DMS 273 treated with DMSO at 0.1 percent for 48 hours (cell line): Measurements from ENCODE around the gene C1S.

Experiments used
- DNase-seq: peaks from one replicate; lab custom pipeline; 2025; lab: John Stamatoyannopoulos, UW

The C1S gene

DNA sequence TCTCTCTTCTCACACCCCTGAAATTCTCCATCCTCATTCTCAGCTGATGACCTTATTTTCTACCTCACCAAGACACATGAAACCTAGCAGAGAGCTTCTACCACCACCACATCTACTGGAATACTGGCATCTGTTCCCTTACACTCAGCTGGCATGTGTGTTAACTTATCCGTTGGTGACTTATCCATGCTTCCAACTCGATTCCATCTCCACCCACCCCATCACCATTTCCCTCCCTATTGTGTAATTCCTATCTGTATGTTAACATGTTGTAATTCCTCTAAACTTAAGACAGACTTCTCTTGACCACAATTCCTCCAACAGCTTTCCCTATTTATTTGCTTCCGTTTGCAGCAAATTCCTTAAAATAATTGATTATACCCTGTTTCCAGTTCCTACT, 15.4 kb downstream of the C1S start:
- DNase-seq: no peak

DNA sequence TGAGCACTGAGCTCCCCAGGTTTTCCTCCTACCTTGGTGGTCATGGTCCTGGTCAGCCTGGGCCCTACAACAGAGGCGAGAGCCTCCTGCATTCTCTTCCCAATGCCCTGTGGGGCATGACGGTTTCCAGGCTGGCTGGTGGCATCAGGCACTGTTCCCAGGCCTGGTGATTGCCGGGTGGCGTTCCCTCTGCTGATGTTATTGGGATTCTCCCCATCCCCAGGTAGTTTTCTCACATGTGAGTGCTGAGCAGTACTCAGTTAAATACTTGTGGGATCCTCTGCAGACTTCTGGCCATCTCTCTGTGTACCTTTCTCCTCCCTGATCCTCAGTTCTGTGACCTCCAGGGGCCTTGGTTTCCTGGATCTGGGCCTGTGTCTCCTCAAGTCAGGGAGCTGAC, 16.0 kb downstream of the C1S start:
- no peak for DNase-seq

DNA sequence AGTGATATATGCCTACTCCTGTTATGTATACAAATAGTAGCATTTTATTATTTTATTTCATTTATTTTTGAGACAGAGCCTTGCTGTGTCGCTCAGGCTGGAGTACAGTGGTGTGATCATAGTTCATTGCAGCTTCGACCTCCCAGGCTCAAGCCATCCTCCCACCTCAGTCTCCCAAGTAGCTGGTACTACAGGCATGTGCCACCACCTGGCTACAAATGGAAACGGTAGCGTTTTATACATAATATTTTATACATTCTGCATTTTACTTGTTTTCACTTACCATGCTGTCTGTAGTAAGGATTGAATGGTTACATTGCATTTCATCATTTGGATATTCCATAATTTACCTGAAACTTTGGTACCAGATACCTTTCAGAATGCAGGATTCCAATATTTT, 17.6 kb downstream of the C1S start:
- no peak for DNase-seq

DNA sequence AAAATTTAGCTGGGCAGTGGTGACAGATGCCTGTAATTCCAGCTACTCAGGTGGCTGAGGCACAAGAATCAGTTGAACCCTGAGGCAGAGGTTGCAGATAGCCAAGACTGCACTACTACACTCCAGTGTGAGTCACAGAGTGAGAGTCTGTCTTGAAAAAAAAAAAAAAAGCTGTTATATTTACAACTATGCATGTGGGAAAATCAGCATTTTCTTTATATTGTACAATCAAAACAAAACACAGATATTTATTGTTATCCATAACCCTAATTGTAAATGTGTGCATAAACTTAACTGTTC, 19.3 kb downstream of the C1S start:
- no peak for DNase-seq

DNA sequence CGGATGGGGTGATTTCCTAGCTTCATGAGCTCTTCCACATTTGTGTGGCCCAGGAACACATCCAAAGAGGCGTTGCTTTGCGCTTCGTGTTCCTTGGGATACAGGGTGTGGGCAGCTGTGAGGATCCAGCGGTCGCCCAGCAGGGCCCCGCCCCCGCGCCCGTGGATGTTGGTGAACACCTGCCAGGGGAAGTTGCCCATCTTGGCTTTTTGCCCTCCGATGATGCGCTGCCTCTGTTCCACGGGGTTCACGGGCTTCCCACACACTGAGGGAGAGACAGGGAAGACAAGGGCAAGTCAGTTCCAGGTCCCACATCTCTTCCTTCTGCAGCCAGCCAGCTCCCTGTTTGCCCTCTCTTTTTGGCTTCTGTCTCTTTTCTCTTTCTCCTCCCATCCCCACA, 20.5 kb downstream of the C1S start:
- no peak for DNase-seq

DNA sequence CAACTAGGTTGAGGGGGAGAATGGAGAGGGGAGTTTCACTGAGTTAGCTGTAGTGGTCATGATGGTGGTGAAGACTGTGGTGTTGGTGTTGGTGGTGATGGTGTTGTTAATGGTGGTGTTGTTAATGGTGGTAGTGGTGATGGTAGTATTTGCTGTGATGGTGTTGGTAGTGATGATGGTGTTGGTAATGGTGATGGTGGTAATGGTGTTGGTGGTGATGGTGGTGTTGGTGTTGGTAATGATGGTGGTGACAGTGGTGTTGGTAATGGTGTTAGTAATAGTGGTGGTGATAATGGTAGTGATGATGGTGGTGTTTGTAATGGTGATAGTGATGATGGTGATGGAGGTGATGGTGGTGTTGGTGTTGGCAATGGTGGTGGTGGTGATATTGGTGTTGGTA, 22.6 kb downstream of the C1S start:
- no peak for DNase-seq

DNA sequence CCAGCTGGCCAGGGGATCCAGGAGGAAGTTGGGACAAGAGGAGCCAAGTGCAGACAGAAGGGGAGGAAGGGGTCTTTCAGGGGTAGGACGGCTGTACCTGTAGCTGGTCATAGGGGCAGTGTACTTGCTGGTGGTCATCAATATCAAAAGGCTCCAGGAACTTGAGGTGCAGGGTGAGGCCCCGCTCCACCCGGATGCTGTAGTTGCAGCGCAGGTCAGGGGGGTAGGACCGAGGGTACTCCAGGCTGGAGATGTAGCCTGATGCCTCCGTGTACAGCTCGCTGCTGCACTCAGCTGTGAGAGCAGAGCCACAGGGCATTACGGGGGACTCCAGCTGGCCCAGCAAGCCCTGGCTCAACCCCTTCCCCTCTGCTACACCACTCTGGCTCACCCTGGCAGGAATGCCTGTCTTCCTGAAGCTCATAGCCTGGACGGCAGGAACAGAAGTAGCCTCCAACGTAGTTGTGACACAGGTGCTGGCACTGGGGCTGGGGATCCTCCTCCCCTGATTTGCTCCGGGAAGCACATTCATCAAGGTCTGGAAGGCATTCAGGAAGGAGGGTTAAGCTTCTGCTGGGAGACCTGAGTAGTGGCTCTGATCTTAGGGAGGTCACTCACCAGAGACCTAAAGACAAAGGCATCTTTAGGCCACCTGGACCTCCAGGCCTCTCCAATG, 28.8 kb downstream of the C1S start:
- DNase-seq: no peak

DNA sequence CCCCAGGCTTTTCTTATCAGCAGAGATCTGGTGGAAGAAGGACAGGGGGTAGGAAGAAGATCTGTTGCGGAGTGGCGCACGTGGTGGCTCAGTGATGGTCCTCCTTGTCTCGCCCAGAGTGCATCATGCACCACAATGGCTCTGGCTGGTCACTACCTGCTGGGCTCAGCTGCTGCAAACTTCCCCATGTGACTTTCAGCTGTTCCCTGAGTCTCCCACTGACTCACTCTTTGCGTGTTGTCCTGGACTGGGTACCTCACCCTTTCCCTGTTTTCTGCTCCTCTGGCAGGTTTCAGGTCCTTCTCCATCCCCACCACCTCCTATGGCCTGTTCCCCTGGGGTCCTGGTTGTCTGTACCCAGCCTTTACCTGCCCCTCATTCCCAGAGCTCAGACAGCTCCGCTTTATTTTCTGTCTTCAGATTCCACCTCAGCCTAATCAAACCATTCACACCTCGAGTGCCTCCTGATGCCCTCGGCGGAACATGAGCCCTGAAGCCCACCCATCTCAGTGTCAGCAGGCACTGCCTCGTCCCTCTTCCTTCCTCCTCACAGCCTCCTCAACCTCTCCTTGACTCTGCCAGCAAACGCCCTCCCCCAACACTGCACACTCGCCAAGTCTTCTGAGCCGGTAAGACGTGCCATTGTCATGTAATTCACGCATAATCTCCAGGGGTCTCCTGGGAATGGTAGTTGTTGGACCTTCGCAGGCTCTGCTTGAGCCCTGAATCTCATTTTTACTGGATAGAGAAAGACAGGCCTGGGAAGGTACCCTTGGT, 29.9 kb downstream of the C1S start:
- DNase-seq: no peak

DNA sequence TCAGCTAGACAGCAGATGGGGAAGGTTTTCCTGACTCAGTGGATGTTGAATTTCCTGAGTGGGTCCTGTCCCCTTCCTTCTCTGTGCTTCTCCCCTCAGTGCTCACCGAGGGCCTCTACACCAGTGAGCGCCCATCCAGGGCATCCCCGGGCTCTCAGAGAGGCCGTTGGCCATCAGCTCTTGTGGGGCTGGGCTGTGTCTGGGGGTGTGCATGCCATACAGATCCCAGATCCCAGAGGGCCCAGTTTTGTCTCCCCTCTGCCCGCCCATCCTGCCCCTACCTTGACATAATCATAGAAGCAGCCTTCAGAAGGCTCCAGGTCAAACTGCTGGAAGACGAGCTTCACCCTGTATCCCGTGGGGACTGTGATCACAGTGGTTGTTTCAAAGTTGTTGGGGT, 30.7 kb downstream of the C1S start:
- DNase-seq: no peak

DNA sequence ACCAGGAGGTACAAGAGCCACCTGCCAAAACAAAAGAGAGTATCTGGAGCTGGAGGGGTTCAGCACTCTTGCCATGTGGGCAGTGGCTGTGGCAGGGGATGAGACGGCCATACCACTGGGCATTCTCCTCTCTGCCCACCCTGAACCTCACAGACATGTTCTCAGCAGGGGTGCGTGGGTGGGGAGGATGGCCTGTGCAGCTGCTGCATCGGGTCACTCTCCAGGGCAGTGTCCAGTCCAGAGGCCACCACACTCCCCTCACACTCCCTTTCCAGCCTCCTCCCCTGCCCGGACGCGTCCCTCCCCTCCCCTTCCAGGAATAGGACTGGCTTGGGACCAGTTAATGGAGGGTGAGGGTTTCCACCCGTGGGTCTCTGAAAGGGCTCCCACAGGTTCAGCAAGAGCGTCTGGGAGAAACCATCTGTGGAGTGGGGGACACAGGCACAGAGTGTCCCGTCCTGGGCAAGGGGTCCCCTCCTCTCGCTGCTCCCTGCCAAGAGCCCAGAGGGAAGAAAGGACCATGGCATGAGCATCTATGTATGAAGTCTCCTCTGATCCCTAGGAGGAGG, 31.2 kb downstream of the C1S start:
- DNase-seq: no peak

DNA sequence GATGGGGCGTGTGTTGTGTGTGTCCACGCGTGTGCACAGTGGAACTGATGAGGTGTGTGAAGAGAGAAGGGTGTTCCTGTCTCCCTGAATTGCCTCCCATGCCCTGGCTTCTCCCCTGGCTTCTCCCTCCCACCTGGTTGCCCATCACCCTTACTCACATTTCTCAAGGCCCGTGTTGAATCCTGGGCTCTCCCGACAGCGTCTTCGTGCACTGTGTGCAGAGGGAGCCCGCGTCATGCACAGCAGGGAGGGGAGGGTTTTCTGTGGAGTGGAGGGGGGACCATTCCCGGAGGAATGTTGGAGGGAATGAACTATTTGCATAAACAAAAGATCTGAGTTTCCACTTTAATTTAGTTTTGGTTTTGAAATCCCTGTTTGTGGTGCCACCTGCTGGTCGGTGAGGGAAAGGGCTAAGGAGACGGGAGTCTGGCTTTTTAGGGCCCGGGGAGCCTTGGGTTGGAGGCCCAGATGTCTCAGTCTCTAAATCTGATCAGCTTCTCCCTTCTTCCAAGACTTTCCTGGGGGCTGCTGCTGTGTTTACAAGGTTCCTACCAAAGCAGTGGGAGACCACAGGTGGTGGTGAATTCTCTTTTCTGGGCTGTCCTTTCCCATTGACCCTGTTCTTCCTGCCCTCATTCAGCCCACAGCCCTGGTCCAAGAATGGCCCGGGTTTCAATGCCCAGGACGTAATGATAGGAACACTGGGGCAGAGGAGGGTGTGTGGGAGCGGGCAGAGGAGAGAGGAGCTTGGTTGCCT, 31.9 kb downstream of the C1S start, which contains the start of gene C1R:
TSS of gene C1R (minus strand) at position 217 of the 757 bp plus-strand sequence. CDS start at position 160, 57 bp downstream.
- no peak for DNase-seq

DNA sequence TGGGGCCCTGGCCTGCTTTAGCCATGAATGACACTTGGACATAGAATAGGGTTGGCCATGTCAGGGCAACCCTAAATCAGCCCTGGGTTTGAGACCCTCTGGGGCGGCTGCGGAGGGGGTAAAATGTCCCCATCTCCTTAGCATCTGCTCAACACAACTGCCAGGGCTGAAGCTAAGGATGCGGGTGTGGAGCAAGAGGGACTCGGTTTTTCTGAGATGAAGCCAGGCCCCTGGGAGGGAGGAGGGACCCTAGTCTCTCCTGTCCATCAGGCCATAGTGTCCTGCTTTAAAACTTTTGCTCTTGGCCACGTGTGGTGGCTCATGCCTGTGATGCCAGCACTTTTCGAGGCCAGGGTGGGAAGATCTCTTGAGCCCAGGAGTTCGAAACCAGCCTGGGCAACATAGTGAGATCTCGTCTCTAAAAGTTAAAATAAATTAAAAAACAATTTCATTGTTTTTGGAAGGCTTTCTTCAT, 32.5 kb downstream of the C1S start:
- DNase-seq: no peak

DNA sequence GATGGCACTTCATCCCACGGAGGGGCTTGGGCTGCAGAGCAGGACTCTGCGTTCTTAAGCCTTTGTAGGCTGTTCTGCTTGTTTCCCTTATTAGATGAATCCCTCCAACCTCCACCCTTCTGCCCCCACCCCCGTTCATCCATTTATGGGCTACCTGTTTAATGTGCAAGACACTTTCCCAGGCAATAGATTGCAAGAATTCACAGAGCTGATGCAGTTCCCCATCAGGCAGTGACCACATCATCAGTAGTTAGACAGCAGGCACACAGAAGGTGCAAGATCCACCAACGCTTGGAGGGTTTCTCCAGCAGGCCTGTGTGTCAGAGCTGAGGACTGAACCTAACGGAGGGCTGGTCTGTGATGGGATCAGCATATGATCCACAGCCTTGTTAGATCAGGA, 33.0 kb downstream of the C1S start:
- no peak for DNase-seq

DNA sequence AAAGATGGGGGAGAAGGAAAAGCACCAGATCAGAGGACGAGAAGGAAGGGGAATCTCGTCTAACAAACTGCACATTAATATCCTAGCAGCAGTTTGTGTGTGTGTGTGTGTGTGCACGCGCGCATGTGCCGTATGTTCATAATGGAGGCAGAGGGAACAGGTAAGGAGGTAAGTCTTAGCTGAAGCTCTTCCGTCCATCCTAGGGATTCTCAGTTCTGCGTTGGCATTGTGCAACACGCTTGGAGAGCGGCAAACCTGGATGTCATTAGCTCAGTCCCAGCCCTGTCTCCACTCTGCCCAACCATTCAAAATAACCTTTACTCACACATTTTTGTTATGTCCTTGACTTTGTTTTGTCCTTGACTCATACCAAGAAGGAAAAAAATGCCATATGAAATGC, 33.4 kb downstream of the C1S start:
- DNase-seq: no peak

DNA sequence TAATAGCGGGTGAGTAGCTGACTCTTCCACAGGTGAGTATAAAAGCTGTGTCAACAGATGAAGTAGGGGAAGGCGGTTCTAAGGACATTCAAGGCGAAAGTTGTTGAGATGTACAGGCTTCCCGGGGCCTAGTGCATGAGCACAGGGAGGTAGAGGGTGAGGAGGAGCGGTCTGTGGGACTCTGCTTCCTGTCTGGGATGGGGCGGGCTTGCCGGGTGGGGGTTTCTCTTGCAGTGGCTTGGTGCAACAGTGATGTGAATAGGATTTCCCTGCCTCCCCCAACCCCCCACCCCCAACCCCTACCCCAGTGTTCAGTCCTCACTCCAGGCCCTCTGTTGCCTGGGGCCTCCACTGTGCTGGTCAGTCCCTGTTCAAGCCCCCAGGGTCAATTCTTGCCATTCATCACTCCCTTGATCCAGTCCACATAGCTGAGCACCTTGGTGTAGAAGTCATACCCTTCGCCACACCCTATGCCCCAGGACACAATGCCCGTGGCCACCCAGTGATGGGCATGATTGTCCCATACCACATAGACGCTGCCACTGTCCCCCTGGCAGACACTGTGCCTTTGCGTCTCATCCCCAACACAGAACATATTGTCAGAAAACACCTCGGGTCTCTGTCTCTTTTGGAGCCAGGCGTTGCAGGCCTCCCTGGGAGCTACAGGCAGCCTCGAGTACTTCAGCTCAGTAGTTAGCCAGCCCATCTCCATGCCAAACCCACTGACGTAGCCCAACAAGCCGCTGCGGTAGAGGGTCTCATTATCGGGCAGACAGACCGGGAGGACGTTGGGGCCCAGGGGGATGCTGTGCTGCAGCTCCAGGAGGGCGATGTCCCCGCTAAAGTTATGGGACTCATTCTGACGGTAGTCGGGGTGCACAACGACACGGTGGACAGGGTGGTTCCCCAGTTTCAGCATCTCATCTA, 35.8 kb downstream of the C1S start:
- no peak for DNase-seq

DNA sequence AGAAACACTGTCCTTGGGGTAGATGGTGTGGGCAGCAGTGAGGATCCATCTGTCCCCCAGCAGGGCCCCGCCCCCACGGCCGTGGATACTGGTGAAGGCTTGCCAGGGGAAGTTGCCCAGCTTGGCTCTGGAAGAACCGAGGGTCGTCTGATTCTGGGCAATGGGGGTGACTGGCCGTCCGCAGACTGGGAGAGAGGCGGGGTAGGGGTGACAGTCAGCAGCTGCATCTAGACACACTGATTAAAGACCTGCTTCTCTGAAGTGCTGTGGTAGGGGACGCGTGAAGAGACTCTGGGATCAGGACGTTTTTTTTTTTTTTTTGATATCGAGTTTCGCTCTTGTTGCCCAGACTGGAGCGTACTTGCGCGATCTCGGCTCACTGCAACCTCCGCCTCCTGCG, 36.5 kb downstream of the C1S start:
- no peak for DNase-seq

DNA sequence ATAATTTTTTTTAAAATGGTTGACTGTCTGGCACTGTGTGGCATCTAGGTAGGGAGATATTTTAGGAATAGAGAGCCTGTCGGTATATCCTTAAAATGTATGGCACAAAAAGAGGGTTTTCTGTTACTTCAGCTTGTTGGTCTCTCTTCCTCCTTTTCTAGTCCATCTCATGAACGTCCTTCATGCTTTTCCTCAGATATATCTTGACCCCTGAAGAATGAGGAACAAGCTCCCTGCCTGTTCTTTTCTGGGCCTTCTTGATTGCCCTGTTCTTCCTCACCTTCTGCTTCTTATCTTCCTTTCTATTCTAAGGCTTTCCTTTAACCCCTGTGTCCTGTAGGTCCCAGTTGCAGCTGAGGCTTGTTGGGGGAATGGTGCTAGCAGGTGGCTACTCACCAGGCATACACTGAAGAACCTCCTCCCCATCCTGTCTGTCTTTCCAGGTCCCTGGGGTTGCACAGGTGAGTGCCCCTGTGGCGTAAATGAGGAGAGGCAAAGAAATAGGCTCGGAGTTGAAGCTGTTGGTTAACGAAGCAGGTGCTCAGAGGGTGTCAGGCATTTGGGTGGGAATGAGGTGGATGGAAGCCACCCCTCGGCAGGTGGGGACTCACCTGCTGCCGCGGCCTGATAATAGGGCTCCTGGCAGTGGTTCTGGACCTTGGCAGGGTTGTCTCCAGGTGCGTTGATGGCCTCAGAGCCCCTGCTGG, 38.9 kb downstream of the C1S start:
- no peak for DNase-seq

DNA sequence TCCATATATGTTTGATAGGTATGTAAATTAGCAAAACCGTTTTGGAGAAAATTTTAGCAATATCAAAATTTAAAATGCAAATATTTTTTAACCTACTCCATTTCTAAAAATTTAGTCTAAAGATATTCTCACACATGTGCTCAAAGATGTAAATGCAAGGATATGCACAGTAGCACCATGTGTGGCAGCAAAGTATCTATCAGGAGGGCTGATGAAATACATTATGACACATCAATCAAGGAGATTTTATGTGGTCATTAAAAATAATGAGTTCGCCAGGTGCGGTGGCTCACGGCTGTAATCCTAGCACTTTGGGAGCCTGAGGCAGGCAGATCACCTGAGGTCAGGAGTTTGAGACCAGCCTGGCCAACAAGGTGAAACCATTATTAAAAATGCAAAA, 39.7 kb downstream of the C1S start:
- no peak for DNase-seq

DNA sequence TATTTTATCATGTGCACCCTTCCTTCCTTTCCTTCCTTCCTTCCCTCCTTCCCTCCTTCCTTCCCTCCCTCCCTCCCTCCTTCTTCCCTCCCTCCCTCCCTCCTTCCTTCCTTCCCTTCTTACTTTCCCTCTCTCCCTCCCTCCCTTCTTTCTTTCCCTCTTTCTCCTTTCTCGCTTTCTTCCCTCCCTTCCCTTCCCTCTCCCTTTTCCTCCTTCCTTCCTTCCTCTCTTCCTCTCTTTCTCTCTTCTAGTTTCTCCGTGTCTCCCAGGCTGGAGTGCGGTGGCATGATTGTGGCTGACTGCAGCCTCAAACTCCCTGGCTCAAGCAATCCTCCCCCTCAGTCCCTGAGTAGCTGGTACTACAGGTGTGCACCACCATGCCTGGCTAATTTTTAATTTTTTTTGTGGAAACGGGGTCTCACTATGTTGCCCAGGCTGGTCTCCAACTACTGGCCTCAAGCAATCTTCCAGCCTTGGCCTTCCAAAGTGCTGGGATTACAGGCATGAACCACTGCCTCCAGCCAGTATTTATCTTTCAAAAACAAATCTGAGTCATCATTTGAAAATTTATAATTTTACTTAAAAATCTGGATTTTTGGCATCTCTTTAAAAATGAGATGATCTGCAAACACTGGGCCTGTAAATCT, 40.7 kb downstream of the C1S start:
- DNase-seq: no peak

DNA sequence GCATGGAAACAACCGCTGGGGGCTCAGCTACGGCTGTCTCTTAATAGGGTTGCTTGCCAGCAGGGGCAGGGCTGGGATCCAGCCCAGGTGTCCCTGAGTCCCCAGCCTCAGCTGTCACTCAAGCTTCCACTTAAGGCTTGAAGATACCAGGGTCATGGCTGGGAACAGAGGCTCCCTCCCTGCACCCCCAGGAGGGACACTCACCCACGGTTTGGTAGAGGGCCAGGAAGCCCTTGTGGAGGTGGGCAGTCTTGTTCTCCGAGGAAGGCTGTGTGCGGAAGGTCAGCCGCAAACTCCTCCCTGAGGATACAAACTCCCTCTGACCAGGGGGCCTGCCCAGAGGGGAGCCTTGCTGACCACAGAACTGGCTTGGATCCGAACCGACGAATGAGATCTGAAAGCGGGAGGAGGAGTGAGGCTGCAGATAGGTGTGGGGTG, 41.2 kb downstream of the C1S start:
- no peak for DNase-seq
